Loucy (cell line): ENCODE data around the gene RBM19.

Source experiments
- CTCF ChIP-seq: fragments of 200-600 bp; sonication (generic); conservative IDR thresholded peaks from 2 replicates; pipeline ENCODE4 v1.5.1; 2014; ENCODE audit warnings: mild to moderate bottlenecking, antibody characterized with exemption, low read length
- EZH2phosphoT487 ChIP-seq: fragments of 200-600 bp; IDR thresholded peaks from 2 replicates; pipeline ENCODE4 v1.6.1; 2018; ENCODE audit warnings: antibody characterized with exemption, mild to moderate bottlenecking, moderate library complexity, borderline replicate concordance

- TF ChIP-seq CTCF (no peak), EZH2phosphoT487 (no peak)
Measured at GRCh38 chr12:113908584-113909100, 57.5 kb downstream of the RBM19 start.
